Mucosa of stomach (tissue), 1 donor: Measurements from ENCODE around the gene CHCHD2.
"Not testable (repeated sequence)": the region's sequence is repeated elsewhere in the genome, so short reads cannot be mapped to it uniquely, and the experiment has no call there.

ENCODE experiments used
- H3K27me3 ChIP-seq: one replicate; pipeline ENCODE4 v1.7.0; 2013; ENCODE audit warnings: mild to moderate bottlenecking, low read length; ENCODE audit not compliant: control insufficient read depth, insufficient read depth
- H3K36me3 ChIP-seq: one replicate; pipeline ENCODE4 v1.7.0; 2013; ENCODE audit warnings: low read length; ENCODE audit not compliant: control insufficient read depth, insufficient read depth
- H3K4me1 ChIP-seq: one replicate; pipeline ENCODE4 v1.7.0; 2013; ENCODE audit warnings: mild to moderate bottlenecking, low read length; ENCODE audit not compliant: control insufficient read depth, insufficient read depth
- H3K4me3 ChIP-seq: one replicate; pipeline ENCODE4 v1.7.0; 2013; ENCODE audit warnings: low read length
- H3K9ac ChIP-seq: one replicate; pipeline ENCODE4 v1.7.0; 2013; ENCODE audit warnings: mild to moderate bottlenecking, low read length, moderate library complexity
- H3K9me3 ChIP-seq: one replicate; pipeline ENCODE4 v1.7.0; 2013; ENCODE audit warnings: mild to moderate bottlenecking, low read length, moderate library complexity; ENCODE audit not compliant: control insufficient read depth
- donor health status: Pancreatic carcinoma.

CHCHD2 gene

GRCh38 chr7:56106108-56107073, at the start of gene CHCHD2:
TSS of gene CHCHD2 (minus strand) at chr7:56106476. CDS start at chr7:56106413, 63 bp downstream.
- peaks cover 4% of the 10 kb centered on the region for H3K4me1 ChIP-seq
- no peaks in the 10 kb centered on the region for H3K27me3 ChIP-seq
- no peaks in the 10 kb centered on the region for H3K9me3 ChIP-seq
- peak within 1 kb of the TSS; percentile 99 for H3K9ac ChIP-seq
- peak within 1 kb of the TSS; percentile 70 for H3K4me3 ChIP-seq
- peaks cover 5% of the 10 kb centered on the region for H3K36me3 ChIP-seq

DNA sequence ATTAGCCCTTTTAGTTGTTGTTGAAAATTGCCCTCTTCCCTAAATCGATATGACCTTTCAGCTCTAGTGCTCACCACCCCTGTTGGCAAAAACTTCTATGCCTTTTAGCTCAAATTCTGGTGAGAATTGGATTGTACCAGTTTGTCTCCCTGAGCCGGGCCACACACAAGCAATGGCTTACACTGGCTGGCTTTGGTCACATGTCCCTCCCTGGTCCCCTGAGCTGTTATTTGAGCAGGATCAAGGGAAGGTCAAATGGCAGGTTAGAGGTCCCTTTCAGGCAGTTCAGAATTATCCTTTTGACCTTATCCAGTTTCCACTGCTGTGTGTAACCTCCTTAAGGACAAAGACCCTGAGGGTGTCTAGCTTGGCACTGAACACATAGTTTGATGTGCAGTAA, 24.8 kb upstream of the CHCHD2 start:
- not testable (repeated sequence) for H3K9ac ChIP-seq, H3K27me3 ChIP-seq, H3K36me3 ChIP-seq, H3K4me3 ChIP-seq, H3K9me3 ChIP-seq, H3K4me1 ChIP-seq

GRCh38 chr7:56127241-56127975, 21.1 kb upstream of the CHCHD2 start:
- Histone ChIP-seq H3K36me3 (no peaks in the 10 kb centered on the region), H3K9me3 (no peaks in the 10 kb centered on the region), H3K27me3 (no peaks in the 10 kb centered on the region), H3K4me1 (no peaks in the 10 kb centered on the region), H3K9ac (no peak overlapping the region), H3K4me3 (no peak overlapping the region)

GRCh38 chr7:56125831-56126230, 19.6 kb upstream of the CHCHD2 start:
- no peak overlapping the region for H3K9ac ChIP-seq
- no peaks in the 10 kb centered on the region for H3K36me3 ChIP-seq

GRCh38 chr7:56124981-56125380, 18.7 kb upstream of the CHCHD2 start:
- Histone ChIP-seq H3K9me3 (no peaks in the 10 kb centered on the region), H3K27me3 (no peaks in the 10 kb centered on the region)

More at GRCh38 chr7:56125831-56126230, 19.6 kb upstream of the CHCHD2 start:
- no peaks in the 10 kb centered on the region for H3K27me3 ChIP-seq
- no peaks in the 10 kb centered on the region for H3K9me3 ChIP-seq
- H3K4me3 ChIP-seq, result no peak overlapping the region
- H3K4me1 ChIP-seq, result no peaks in the 10 kb centered on the region

DNA sequence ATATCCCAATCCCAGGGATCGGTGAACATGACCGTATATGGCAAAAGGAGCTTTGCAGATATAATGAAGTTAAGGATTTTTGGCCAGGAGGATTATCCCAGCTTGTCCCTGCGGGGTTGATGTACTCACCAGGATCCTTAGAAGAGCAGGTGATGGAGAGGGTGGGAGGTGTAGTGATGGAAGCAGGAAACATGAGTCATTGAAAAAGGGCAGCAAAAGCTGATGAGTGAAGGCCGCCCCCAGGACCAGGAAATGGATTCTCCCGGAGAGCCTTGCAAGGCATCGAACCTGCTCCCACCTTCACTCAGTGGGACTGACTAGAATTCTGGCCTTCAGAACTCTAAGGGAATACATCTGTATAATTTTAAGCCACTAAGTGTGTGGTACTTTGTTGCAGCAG, 15.2 kb upstream of the CHCHD2 start:
- no peak overlapping the region for H3K4me3 ChIP-seq
- no peaks in the 10 kb centered on the region for H3K36me3 ChIP-seq
- no peaks in the 10 kb centered on the region for H3K9me3 ChIP-seq

More at GRCh38 chr7:56124981-56125380, 18.7 kb upstream of the CHCHD2 start:
- Histone ChIP-seq H3K36me3 (no peaks in the 10 kb centered on the region), H3K9ac (no peak overlapping the region), H3K4me3 (no peak overlapping the region), H3K4me1 (no peaks in the 10 kb centered on the region)

GRCh38 chr7:56115852-56116538, 9.7 kb upstream of the CHCHD2 start, which contains the start of gene NUPR2:
TSS of gene NUPR2 (minus strand) at chr7:56116417. CDS start at chr7:56116314, 103 bp downstream.
- Histone ChIP-seq H3K9ac (peak within 1 kb of the TSS; percentile 34), H3K27me3 (peaks cover 4% of the 10 kb centered on the region), H3K4me3 (no peak within 1 kb of the TSS), H3K9me3 (no peaks in the 10 kb centered on the region), H3K4me1 (peaks cover 5% of the 10 kb centered on the region), H3K36me3 (no peaks in the 10 kb centered on the region)

More for the DNA sequence above, 15.2 kb upstream of the CHCHD2 start:
- Histone ChIP-seq H3K4me1 (no peaks in the 10 kb centered on the region), H3K27me3 (no peaks in the 10 kb centered on the region), H3K9ac (no peak overlapping the region)

DNA sequence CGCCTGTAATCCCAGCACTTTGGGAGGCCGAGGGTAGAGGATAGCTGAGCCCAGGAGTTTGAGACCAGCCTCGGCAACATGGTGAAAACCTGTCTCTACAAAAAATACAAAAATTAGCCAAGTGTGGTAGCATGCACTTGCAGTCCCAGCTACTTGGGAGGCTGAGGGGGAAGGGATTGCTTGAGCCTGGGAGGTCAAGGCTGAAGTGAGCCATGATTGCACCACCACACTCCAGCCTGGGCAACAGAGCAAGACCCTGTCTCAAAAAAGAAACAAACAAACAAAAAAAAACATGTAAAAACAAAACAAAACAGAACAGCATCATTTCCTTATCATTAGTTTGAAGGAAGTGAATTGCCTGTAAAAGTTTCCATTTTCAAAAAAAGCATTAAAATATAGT, 6.0 kb upstream of the CHCHD2 start:
- H3K4me1 ChIP-seq, H3K9me3 ChIP-seq, H3K27me3 ChIP-seq, H3K36me3 ChIP-seq, H3K9ac ChIP-seq, H3K4me3 ChIP-seq: not testable (repeated sequence)

GRCh38 chr7:56110611-56111010, 4.3 kb upstream of the CHCHD2 start:
- no peaks in the 10 kb centered on the region for H3K36me3 ChIP-seq
- H3K27me3 ChIP-seq, result no peaks in the 10 kb centered on the region
- no peak overlapping the region for H3K4me3 ChIP-seq
- no peaks in the 10 kb centered on the region for H3K9me3 ChIP-seq
- H3K9ac ChIP-seq, result no peak overlapping the region
- H3K4me1 ChIP-seq, result peaks cover 9% of the 10 kb centered on the region

DNA sequence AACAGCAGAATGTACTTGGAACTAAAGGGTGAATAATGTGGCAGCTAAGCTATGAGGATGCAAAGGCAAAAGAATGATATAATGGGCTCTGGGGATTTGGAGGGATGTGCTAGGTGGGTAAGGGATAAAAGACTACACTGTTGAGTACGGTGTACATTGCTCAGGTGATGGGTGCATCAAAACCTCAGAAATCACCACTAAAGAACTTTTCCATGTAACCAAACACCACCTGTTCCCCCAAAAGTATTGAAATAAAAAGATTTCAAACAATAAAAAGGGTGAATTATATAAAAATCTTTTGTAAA, 1.6 kb upstream of the CHCHD2 start:
- H3K4me3 ChIP-seq, result no peak overlapping the region
- no peaks in the 10 kb centered on the region for H3K9me3 ChIP-seq
- H3K27me3 ChIP-seq, result no peaks in the 10 kb centered on the region
- H3K9ac ChIP-seq, result no peak overlapping the region
- peaks cover 5% of the 10 kb centered on the region for H3K36me3 ChIP-seq
- peaks cover 4% of the 10 kb centered on the region for H3K4me1 ChIP-seq

- Histone ChIP-seq H3K9me3 (no peaks in the 10 kb centered on the region), H3K27me3 (no peaks in the 10 kb centered on the region), H3K9ac (peak overlapping the region; percentile 99), H3K4me1 (peaks cover 4% of the 10 kb centered on the region), H3K4me3 (peak overlapping the region; percentile 70), H3K36me3 (peaks cover 5% of the 10 kb centered on the region)
Observed at GRCh38 chr7:56105508-56105907, 768 bp downstream of the CHCHD2 start.

DNA sequence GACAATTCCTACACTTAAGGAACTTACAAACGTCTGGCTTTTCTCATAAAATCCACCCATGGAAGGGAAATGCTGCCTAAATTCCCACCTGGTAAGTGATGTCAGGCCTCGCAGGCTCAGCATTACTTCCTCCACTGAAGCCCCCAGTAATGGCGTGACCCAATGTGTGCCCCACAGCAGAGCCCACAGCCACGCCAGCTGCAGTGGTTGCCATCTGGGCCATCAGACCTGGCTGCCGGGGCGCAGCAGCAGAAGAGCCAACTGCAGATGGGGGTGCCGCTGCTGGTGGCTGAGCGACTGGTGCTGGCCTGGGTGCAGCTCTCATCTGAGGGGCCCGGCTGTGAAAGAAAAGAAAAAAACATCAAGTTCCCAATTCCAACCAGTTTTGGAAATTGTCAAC, 2.1 kb downstream of the CHCHD2 start:
- not testable (repeated sequence) for H3K4me3 ChIP-seq, H3K9me3 ChIP-seq, H3K4me1 ChIP-seq, H3K9ac ChIP-seq, H3K27me3 ChIP-seq
- peaks cover 15% of the 10 kb centered on the region for H3K36me3 ChIP-seq
